Occipital lobe (tissue), 2 donors: ENCODE measurements around the gene CARMIL3. TPM values are rescaled to one million over a fixed set of nuclear protein-coding genes. Genes with fewer than 3 reads are reported as not detected.

Experiments
- DNase-seq: peaks from one replicate; lab custom pipeline; 2025; lab: John Stamatoyannopoulos, UW
- total RNA-seq: library from RNA; depleted of rRNA; stranded (reverse); fragments of >200 nt; gene quantifications from one replicate; pipeline ENCODE4 v1.2.3, GENCODE V29; 2014

The CARMIL3 gene
- total RNA-seq, 1 donor from 2014 or later, result 24.2 TPM

DNA sequence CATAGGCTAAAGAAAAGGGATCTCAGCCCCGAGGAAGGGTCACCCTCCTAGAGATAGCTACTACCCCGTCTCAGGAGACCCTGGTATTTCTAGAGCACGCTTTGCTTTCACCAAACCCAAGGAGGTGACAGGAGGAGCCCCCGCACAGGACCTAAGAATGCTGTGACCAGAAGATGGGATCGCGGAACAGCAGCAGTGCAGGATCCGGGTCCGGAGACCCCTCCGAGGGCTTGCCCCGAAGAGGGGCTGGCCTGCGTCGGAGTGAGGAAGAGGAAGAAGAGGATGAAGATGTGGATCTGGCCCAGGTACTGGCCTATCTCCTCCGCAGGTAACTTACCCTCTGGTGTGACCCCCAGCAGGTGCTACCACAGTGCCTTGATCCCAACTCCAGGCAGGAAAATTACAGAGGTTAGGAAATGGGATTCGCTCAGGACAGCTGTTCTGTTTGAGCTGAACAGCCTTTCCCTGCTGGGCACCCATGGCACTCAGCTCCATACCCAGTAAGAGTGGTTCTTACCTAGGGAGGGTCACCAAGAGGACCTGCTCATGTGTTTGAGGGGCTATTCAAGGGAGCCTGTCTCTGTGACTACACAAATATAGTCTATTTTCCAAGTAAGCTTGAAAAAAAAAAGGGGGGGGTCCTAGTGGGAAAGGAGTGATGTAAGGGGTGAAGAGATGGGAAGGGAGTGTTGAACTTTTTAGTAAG, 63.8 kb downstream of the CARMIL3 start:
- no peak for DNase-seq

DNA sequence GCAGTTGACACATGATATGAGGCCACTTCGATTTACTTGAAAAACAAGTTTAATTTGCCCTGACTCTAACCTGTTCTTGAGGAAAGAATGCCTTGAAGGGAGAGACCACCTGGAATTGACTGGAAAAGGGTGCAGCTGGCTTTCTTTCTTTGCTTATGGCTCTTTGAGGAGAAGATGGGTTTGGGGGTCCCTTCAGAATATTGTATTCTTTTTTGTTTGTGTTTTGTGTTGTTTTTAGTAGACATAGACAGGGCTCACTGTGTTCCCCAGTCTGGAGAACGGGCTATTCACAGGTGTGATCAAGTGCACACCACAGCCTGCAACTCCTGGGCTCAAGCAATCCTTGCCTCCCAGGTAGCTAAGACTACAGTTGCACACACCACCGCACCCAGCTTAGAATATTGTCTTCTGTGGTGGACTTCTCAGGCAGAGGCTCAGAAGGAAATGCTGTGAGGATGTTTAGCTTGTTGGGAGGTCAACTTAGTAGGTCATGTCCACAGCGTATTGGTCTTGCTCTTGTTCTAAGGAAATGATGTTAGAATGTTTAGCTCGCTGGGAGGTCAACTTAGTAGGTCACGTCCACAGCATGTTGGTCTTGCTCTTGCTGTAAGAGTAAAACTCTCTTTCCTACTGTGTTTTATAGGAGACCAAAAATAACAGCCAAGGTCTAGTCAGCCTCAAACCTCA, 64.5 kb downstream of the CARMIL3 start:
- DNase-seq, result no peak

DNA sequence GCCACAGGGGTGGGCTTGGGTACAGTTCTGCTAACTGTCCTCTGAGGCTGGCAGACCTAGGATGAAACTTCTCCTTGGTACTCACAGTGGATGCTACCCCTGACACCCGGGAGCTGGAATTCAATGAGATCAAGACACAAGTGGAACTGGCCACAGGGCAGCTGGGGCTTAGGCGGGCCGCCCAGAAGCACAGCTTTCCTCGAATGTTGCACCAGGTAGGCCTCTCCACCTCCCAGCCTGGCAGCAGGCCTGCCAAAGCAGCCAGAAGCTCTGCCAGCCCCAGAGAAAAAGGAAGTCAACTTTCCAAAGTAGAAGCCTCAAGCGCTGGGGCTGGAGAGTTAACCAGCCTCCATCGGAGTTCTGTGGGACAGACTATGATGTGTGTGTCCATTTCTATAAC, 65.4 kb downstream of the CARMIL3 start:
- no peak for DNase-seq

Other genes with a start within 250 kb of the CARMIL3 start
- gene DHRS4, start 98.2 kb upstream of the CARMIL3 start, total RNA-seq, result 4.4 TPM
- 1.9 TPM for gene DHRS4L2, start 63.1 kb upstream of the CARMIL3 start, total RNA-seq
- 10.8 TPM for gene CPNE6, start 19.6 kb downstream of the CARMIL3 start, total RNA-seq
- 1.1 TPM for gene PCK2, start 42.3 kb downstream of the CARMIL3 start, total RNA-seq
- gene DCAF11, start 62.8 kb downstream of the CARMIL3 start, total RNA-seq, result 60.0 TPM
- gene NRL, start 62.9 kb downstream of the CARMIL3 start, total RNA-seq, result 0.94 TPM
- not detected for gene FITM1, start 78.7 kb downstream of the CARMIL3 start, total RNA-seq
- gene PSME1, start 84.2 kb downstream of the CARMIL3 start, total RNA-seq, result 24.5 TPM
- 9.5 TPM for gene EMC9, start 89.6 kb downstream of the CARMIL3 start, total RNA-seq
- 26.0 TPM for gene PSME2, start 94.6 kb downstream of the CARMIL3 start, total RNA-seq
- 20.4 TPM for gene RNF31, start 95.5 kb downstream of the CARMIL3 start, total RNA-seq
- 20.7 TPM for gene IRF9, start 109.3 kb downstream of the CARMIL3 start, total RNA-seq
- gene REC8, start 120.1 kb downstream of the CARMIL3 start, total RNA-seq, result 20.4 TPM
- gene IPO4, start 136.8 kb downstream of the CARMIL3 start, total RNA-seq, result 11.7 TPM
- gene TM9SF1, start 143.4 kb downstream of the CARMIL3 start, total RNA-seq, result 20.6 TPM
- gene TSSK4, start 153.7 kb downstream of the CARMIL3 start, total RNA-seq, result not detected
- gene CHMP4A, start 161.5 kb downstream of the CARMIL3 start, total RNA-seq, result 41.5 TPM
- 15.6 TPM for gene MDP1, start 164.1 kb downstream of the CARMIL3 start, total RNA-seq
- gene NEDD8, start 180.4 kb downstream of the CARMIL3 start, total RNA-seq, result 51.3 TPM
- 38.8 TPM for gene GMPR2, start 180.9 kb downstream of the CARMIL3 start, total RNA-seq
- 45.1 TPM for gene TINF2, start 190.6 kb downstream of the CARMIL3 start, total RNA-seq
- gene TGM1, start 211.2 kb downstream of the CARMIL3 start, total RNA-seq, result 0.94 TPM
- 19.5 TPM for gene RABGGTA, start 219.6 kb downstream of the CARMIL3 start, total RNA-seq
- gene DHRS1, start 247.8 kb downstream of the CARMIL3 start, total RNA-seq, result 4.1 TPM
- 23.7 TPM for gene NOP9, start 247.8 kb downstream of the CARMIL3 start, total RNA-seq